ENCODE results near the gene PPP1R14C.

The PPP1R14C gene

DNA sequence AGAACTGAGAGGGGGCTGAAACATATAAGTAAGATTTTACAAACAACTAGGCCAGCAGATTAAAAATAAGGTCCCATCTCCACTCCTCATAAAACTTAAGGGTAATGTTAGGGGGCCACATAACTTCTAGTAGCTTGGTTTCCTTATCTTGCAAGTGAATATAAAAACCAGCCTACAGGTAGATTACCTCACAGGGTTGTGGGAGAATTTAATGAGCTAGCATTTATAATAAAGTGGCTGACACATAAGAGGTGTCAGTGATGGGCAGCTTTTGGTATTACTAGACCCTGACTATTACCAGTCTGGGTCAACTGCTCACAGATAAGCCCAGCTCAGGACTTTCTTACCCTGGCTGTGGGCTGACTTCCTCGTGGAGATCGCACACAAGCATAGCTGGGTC, 9.2 kb upstream of the PPP1R14C start:
- TF ChIP-seq TOX (CRISPR knock-in tag; IDR thresholded peaks at IDR 0.05; ENCODE audit: borderline replicate concordance) (no peak), PATZ1 (CRISPR knock-in tag; IDR thresholded peaks at IDR 0.05; ENCODE audit: borderline replicate concordance) (no peak), RARB (CRISPR knock-in tag; IDR thresholded peaks at IDR 0.05) (no peak), ARNTL (CRISPR knock-in tag; IDR thresholded peaks at IDR 0.05; ENCODE audit: borderline replicate concordance, low read depth) (no peak), ZNF70 (CRISPR knock-in tag; IDR thresholded peaks at IDR 0.05) (no peak), GLIS3 (CRISPR knock-in tag; IDR thresholded peaks at IDR 0.05) (no peak), ZNF8 (CRISPR knock-in tag; IDR thresholded peaks at IDR 0.05) (no peak), ZNF565 (CRISPR knock-in tag; conservative IDR thresholded peaks at IDR 0.05; ENCODE audit: low read depth) (no peak), ESRRG (CRISPR knock-in tag; IDR thresholded peaks at IDR 0.05) (no peak), ZFP3 (CRISPR knock-in tag; IDR thresholded peaks at IDR 0.05) (no peak), SNAI2 (CRISPR knock-in tag; IDR thresholded peaks at IDR 0.05) (no peak), CREB5 (CRISPR knock-in tag; IDR thresholded peaks at IDR 0.05; ENCODE audit: low read depth) (no peak), POU6F1 (CRISPR knock-in tag; IDR thresholded peaks at IDR 0.05; ENCODE audit: borderline replicate concordance, low read depth) (no peak), BACH2 (CRISPR knock-in tag; IDR thresholded peaks at IDR 0.05; ENCODE audit: borderline replicate concordance) (no peak), CSDC2 (CRISPR knock-in tag; IDR thresholded peaks at IDR 0.05) (no peak), PPARA (CRISPR knock-in tag; IDR thresholded peaks at IDR 0.05; ENCODE audit: borderline replicate concordance) (no peak), ISL1 (CRISPR knock-in tag; IDR thresholded peaks at IDR 0.05) (no peak), OSR1 (CRISPR knock-in tag; IDR thresholded peaks at IDR 0.05) (no peak)
- TF ChIP-seq, protein P1, sequence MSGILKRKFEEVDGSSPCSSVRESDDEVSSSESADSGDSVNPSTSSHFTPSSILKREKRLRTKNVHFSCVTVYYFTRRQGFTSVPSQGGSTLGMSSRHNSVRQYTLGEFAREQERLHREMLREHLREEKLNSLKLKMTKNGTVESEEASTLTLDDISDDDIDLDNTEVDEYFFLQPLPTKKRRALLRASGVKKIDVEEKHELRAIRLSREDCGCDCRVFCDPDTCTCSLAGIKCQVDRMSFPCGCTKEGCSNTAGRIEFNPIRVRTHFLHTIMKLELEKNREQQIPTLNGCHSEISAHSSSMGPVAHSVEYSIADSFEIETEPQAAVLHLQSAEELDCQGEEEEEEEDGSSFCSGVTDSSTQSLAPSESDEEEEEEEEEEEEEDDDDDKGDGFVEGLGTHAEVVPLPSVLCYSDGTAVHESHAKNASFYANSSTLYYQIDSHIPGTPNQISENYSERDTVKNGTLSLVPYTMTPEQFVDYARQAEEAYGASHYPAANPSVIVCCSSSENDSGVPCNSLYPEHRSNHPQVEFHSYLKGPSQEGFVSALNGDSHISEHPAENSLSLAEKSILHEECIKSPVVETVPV (CRISPR knock-in tag; IDR thresholded peaks at IDR 0.05) = no peak
- TF ChIP-seq, protein P2, sequence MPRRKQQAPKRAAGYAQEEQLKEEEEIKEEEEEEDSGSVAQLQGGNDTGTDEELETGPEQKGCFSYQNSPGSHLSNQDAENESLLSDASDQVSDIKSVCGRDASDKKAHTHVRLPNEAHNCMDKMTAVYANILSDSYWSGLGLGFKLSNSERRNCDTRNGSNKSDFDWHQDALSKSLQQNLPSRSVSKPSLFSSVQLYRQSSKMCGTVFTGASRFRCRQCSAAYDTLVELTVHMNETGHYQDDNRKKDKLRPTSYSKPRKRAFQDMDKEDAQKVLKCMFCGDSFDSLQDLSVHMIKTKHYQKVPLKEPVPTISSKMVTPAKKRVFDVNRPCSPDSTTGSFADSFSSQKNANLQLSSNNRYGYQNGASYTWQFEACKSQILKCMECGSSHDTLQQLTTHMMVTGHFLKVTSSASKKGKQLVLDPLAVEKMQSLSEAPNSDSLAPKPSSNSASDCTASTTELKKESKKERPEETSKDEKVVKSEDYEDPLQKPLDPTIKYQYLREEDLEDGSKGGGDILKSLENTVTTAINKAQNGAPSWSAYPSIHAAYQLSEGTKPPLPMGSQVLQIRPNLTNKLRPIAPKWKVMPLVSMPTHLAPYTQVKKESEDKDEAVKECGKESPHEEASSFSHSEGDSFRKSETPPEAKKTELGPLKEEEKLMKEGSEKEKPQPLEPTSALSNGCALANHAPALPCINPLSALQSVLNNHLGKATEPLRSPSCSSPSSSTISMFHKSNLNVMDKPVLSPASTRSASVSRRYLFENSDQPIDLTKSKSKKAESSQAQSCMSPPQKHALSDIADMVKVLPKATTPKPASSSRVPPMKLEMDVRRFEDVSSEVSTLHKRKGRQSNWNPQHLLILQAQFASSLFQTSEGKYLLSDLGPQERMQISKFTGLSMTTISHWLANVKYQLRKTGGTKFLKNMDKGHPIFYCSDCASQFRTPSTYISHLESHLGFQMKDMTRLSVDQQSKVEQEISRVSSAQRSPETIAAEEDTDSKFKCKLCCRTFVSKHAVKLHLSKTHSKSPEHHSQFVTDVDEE (CRISPR knock-in tag; IDR thresholded peaks at IDR 0.05) = no peak
- ATAC-seq = no peak

DNA sequence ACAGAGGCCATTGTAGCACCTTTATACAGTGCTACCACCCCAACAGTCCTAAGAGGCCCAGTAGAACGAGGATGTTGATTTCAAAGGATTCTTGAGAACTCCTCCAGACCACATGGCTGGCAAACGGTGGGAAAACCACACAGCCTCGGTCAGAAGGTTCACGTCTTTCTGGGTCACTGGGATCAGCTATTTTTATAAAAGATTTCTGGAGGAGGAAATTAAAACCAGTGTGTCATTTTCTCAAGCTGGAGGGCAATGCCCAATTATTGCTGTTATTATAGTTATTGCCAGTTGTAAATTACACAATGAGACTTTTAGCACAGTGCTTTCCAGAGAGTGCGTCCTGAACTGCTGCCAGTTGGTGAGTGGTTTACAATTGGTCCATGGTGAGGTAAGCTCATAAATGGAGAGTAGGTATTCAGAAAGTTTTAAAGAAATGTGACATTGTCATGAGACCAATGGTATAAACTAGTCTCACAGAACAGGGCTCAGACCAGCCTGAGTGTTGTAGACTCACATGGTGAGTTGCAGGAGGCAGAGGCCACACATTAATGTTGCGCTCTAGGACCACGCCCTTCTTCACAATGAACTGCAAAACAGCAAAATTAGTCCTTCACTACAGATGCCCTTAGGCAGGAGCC, 8.4 kb upstream of the PPP1R14C start:
- no peak for ATAC-seq
- no peak for TF ChIP-seq RARB (CRISPR knock-in tag; IDR thresholded peaks at IDR 0.05)
- no peak for TF ChIP-seq ZFP3 (CRISPR knock-in tag; IDR thresholded peaks at IDR 0.05)
- no peak for TF ChIP-seq ZFP30 (CRISPR knock-in tag; IDR thresholded peaks at IDR 0.05)
- no peak for TF ChIP-seq CSDC2 (CRISPR knock-in tag; IDR thresholded peaks at IDR 0.05)
- TF ChIP-seq ARNTL (CRISPR knock-in tag; IDR thresholded peaks at IDR 0.05; ENCODE audit: borderline replicate concordance, low read depth) = no peak
- TF ChIP-seq PATZ1 (CRISPR knock-in tag; IDR thresholded peaks at IDR 0.05; ENCODE audit: borderline replicate concordance) = no peak
- no peak for TF ChIP-seq CREB5 (CRISPR knock-in tag; IDR thresholded peaks at IDR 0.05; ENCODE audit: low read depth)
- TF ChIP-seq PPARA (CRISPR knock-in tag; IDR thresholded peaks at IDR 0.05; ENCODE audit: borderline replicate concordance) = no peak
- TF ChIP-seq, protein P2 (CRISPR knock-in tag; IDR thresholded peaks at IDR 0.05) = no peak
- TF ChIP-seq, protein P1 (CRISPR knock-in tag; IDR thresholded peaks at IDR 0.05) = no peak
